ENCODE data around the gene HPRT1. TPM values are rescaled to one million over a fixed set of nuclear protein-coding genes. Genes with fewer than 3 reads are reported as not detected.

Gene HPRT1
- total RNA-seq, 1 experiment from 2014 or later = 44.1 TPM

- intact Hi-C loops (cut with micrococcal nuclease) = loop anchor here (1.0 kb wide), 1 partner anchor 232 kb away; no protein-coding TSS in a partner anchor
- Histone ChIP-seq H3F3A (ENCODE audit: low read length, unreplicated experiment) (no peaks in the 10 kb centered on the region), H3K9me3 (ENCODE audit: low read length) (no peaks in the 10 kb centered on the region), H3K79me2 (ENCODE audit: low read length) (no peaks in the 10 kb centered on the region), H3K9ac (ENCODE audit: low read length) (no peak overlapping the region), H3K27me3 (ENCODE audit: low read length) (no peaks in the 10 kb centered on the region), H3K27ac (ENCODE audit: low read length) (no peak overlapping the region), H3K4me3 (ENCODE audit: low read length) (no peak overlapping the region), H2AFZ (ENCODE audit: low read length) (no peak overlapping the region), H4K20me1 (ENCODE audit: low read length) (no peaks in the 10 kb centered on the region), H3K36me3 (ENCODE audit: low read depth, low read length) (no peaks in the 10 kb centered on the region), H3K4me2 (ENCODE audit: low read length) (no peak overlapping the region), H3K4me1 (ENCODE audit: insufficient read depth, low read length) (no peaks in the 10 kb centered on the region), H3K9me2 (replicated peaks; ENCODE audit: low read length) (no peaks in the 10 kb centered on the region)
- TF ChIP-seq, protein P1, sequence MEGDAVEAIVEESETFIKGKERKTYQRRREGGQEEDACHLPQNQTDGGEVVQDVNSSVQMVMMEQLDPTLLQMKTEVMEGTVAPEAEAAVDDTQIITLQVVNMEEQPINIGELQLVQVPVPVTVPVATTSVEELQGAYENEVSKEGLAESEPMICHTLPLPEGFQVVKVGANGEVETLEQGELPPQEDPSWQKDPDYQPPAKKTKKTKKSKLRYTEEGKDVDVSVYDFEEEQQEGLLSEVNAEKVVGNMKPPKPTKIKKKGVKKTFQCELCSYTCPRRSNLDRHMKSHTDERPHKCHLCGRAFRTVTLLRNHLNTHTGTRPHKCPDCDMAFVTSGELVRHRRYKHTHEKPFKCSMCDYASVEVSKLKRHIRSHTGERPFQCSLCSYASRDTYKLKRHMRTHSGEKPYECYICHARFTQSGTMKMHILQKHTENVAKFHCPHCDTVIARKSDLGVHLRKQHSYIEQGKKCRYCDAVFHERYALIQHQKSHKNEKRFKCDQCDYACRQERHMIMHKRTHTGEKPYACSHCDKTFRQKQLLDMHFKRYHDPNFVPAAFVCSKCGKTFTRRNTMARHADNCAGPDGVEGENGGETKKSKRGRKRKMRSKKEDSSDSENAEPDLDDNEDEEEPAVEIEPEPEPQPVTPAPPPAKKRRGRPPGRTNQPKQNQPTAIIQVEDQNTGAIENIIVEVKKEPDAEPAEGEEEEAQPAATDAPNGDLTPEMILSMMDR (conservative IDR thresholded peaks at IDR 0.05; ENCODE audit: low read depth, low read length) = peak; percentile 80
- no peak for TF ChIP-seq EZH2 (IDR thresholded peaks at IDR 0.05; ENCODE audit: low read length, unreplicated experiment)
- ATAC-seq = peak; percentile 99
- ChIA-PET POLR2A (ENCODE audit: unreplicated experiment) (interaction anchor here (0.5 to 0.6 kb wide), 2 partner anchors 149 to 219 kb away, joined by 3 to 10 read pairs; no protein-coding TSS in a partner anchor), CTCF (interaction anchor here (0.6 to 1.1 kb wide), 5 partner anchors 200 to 262 kb away, joined by 4 to 11 read pairs (median 5); no protein-coding TSS in a partner anchor)
- peak; percentile 79 for DNase-seq
- no TSS peak for BruUV-seq (replicated peaks)
These were observed 61.0 kb downstream of the HPRT1 start for GRCh38 chrX:134520860-134521390.

- Histone ChIP-seq H3K27me3 (ENCODE audit: low read length) (no peaks in the 10 kb centered on the region), H2AFZ (ENCODE audit: low read length) (no peak overlapping the region), H3K36me3 (ENCODE audit: low read depth, low read length) (no peaks in the 10 kb centered on the region), H3F3A (ENCODE audit: low read length, unreplicated experiment) (no peaks in the 10 kb centered on the region), H3K79me2 (ENCODE audit: low read length) (no peaks in the 10 kb centered on the region), H4K20me1 (ENCODE audit: low read length) (no peaks in the 10 kb centered on the region), H3K9ac (ENCODE audit: low read length) (no peak overlapping the region), H3K4me1 (ENCODE audit: insufficient read depth, low read length) (peaks cover 5% of the 10 kb centered on the region; the same call in 1 of the 2 replicates), H3K27ac (ENCODE audit: low read length) (no peak overlapping the region), H3K9me3 (ENCODE audit: low read length) (no peaks in the 10 kb centered on the region), H3K9me2 (replicated peaks; ENCODE audit: low read length) (no peaks in the 10 kb centered on the region), H3K4me2 (ENCODE audit: low read length) (no peak overlapping the region), H3K4me3 (ENCODE audit: low read length) (no peak overlapping the region)
- TF ChIP-seq, protein P1 (conservative IDR thresholded peaks at IDR 0.05; ENCODE audit: low read depth, low read length) = no peak
- no peak for TF ChIP-seq EZH2 (IDR thresholded peaks at IDR 0.05; ENCODE audit: low read length, unreplicated experiment)
- TF ChIP-seq EZH2phosphoT487 (IDR thresholded peaks at IDR 0.05; ENCODE audit: borderline replicate concordance, low read length) = no peak
- no TSS peak for BruUV-seq (replicated peaks)
- intact Hi-C loops (cut with micrococcal nuclease) = no loop called here
- POLR2A ChIA-PET (ENCODE audit: unreplicated experiment) = no interaction called here
- CTCF ChIA-PET = no interaction called here
- ATAC-seq (no peak), DNase-seq (no peak)
These were observed 64.2 kb downstream of the HPRT1 start for GRCh38 chrX:134524181-134524580.

DNA sequence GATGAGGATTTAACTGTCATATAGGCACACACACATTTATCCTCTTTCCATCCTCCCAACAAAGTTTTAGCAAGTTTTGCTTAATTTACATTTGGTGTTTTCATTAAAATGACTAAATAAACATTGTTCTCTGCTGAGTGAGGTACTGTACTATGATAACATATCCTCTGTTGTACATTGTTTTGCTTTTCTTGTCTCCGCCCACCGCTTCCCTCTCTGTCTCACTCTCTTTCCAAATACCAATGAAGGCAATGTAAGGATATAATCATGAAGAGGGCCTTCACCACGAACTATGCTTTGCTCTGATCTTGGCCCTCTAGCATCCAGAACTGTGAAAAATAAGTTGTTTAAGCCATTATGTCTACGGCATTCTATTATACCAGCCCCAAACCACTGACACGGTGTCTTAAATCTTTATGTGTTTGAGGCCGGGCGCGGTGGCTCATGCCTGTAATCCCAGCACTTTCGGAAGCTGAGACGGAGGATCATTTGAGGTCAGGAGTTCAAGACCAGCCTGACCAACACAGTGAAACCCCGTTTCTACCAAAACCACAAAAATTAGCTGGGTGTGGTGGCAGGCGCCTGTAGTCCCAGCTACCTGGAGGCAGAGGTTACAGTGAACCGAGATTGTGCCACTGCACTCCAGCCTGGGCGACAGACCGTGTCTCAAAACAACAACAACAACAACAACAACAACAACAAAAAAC, 65.3 kb downstream of the HPRT1 start:
- Histone ChIP-seq H3F3A (ENCODE audit: low read length, unreplicated experiment) (no peaks in the 10 kb centered on the region), H3K36me3 (ENCODE audit: low read depth, low read length) (no peaks in the 10 kb centered on the region), H3K9ac (ENCODE audit: low read length) (no peak overlapping the region), H4K20me1 (ENCODE audit: low read length) (no peaks in the 10 kb centered on the region), H3K27ac (ENCODE audit: low read length) (no peak overlapping the region), H3K4me1 (ENCODE audit: insufficient read depth, low read length) (peaks cover 5% of the 10 kb centered on the region; the same call in 1 of the 2 replicates), H3K9me3 (ENCODE audit: low read length) (no peaks in the 10 kb centered on the region), H3K4me3 (ENCODE audit: low read length) (no peak overlapping the region), H2AFZ (ENCODE audit: low read length) (no peak overlapping the region), H3K4me2 (ENCODE audit: low read length) (no peak overlapping the region), H3K27me3 (ENCODE audit: low read length) (no peaks in the 10 kb centered on the region), H3K9me2 (replicated peaks; ENCODE audit: low read length) (no peaks in the 10 kb centered on the region), H3K79me2 (ENCODE audit: low read length) (no peaks in the 10 kb centered on the region)
- intact Hi-C loops (cut with micrococcal nuclease) = no loop called here
- POLR2A ChIA-PET (ENCODE audit: unreplicated experiment) = no interaction called here
- DNase-seq (peak; percentile 10), ATAC-seq (no peak)
- BruUV-seq (replicated peaks) = no TSS peak
- CTCF ChIA-PET = interaction anchor here (0.5 kb wide), 1 partner anchor 226 kb away, joined by 4 read pairs; no protein-coding TSS in a partner anchor
- TF ChIP-seq EZH2 (IDR thresholded peaks at IDR 0.05; ENCODE audit: low read length, unreplicated experiment) = no peak
- TF ChIP-seq, protein P1 (conservative IDR thresholded peaks at IDR 0.05; ENCODE audit: low read depth, low read length) = no peak
- no peak for TF ChIP-seq EZH2phosphoT487 (IDR thresholded peaks at IDR 0.05; ENCODE audit: borderline replicate concordance, low read length)

Measured in PC-3 (cell line).